ENCODE measurements around the gene SUSD4. TPM values are rescaled to one million over a fixed set of nuclear protein-coding genes. Genes with fewer than 3 reads are reported as not detected.

SUSD4 gene
- polyA plus RNA-seq, 1 of the 3 experiments (the other 2 are of a cell fraction) = 0.31 TPM

- Histone ChIP-seq H3K4me3 (ENCODE audit: low read depth in 2 of 2, low read length in 1 of 2) (no peak overlapping the region), H3K36me3 (replicated peaks in 1 of 2; ENCODE audit: control insufficient read depth in 1 of 2, insufficient read depth in 2 of 2, low read length in 1 of 2) (no peaks in the 10 kb centered on the region), H3K9ac (no peak overlapping the region), H3K27ac (ENCODE audit: low read depth in 2 of 2, low read length in 1 of 2) (no peak overlapping the region), H3K27me3 (ENCODE audit: insufficient read depth) (no peaks in the 10 kb centered on the region; the same call in 1 of the 2 replicates), H2AFZ (ENCODE audit: low read depth) (no peak overlapping the region), H3K4me1 (ENCODE audit: control insufficient read depth in 1 of 2, insufficient read depth in 2 of 2, low read depth in 1 of 2, low read length in 1 of 2) (no peaks in the 10 kb centered on the region; a peak in 1 of 4 replicates), H3K4me2 (no peak overlapping the region), H3F3A (replicated peaks; ENCODE audit: insufficient read depth) (no peaks in the 10 kb centered on the region), H3K9me3 (no peaks in the 10 kb centered on the region), H3K9me2 (no peaks in the 10 kb centered on the region), H4K20me1 (ENCODE audit: insufficient read depth) (no peaks in the 10 kb centered on the region), H3K79me2 (ENCODE audit: insufficient read depth) (no peaks in the 10 kb centered on the region)
- DNase-seq = no peak
- ChIA-PET POLR2A (no interaction called here), CTCF (no interaction called here)
- TF ChIP-seq NFIC (IDR thresholded peaks at IDR 0.05; ENCODE audit: borderline replicate concordance) (no peak), PBX3 (IDR thresholded peaks at IDR 0.05) (no peak), NRF1 (IDR thresholded peaks at IDR 0.05; ENCODE audit: low read depth, low read length) (no peak), FOSL2 (IDR thresholded peaks at IDR 0.05; ENCODE audit: borderline replicate concordance, low read depth) (no peak), MXI1 (IDR thresholded peaks at IDR 0.05; ENCODE audit: low read depth, low read length) (no peak), TCF12 (IDR thresholded peaks at IDR 0.05) (no peak), USF1 (IDR thresholded peaks at IDR 0.05; ENCODE audit: borderline replicate concordance, low read depth) (no peak)
- 28% methylated on average over 5 of the region's 5 CpGs for WGBS (ENCODE audit: low lambda C conversion rate)
These were observed 56.4 kb downstream of the SUSD4 start for GRCh38 chr1:223307544-223307943.

GRCh38 chr1:223304931-223305330 is 59.0 kb downstream of the SUSD4 start:
- no peaks in the 10 kb centered on the region for H3K27me3 ChIP-seq (ENCODE audit: insufficient read depth)
- CTCF ChIA-PET = no interaction called here
- no peak overlapping the region for H3K27ac ChIP-seq (ENCODE audit: low read depth in 2 of 2, low read length in 1 of 2)
- H3K4me1 ChIP-seq (ENCODE audit: control insufficient read depth in 1 of 2, insufficient read depth in 2 of 2, low read depth in 1 of 2, low read length in 1 of 2) = no peaks in the 10 kb centered on the region; a peak in 1 of 4 replicates
- no peak overlapping the region for H3K4me2 ChIP-seq
- DNase-seq = no peak
- 50% methylated on average over 1 of the region's 1 CpG for WGBS (ENCODE audit: low lambda C conversion rate)
- H3K9ac ChIP-seq = no peak overlapping the region
- no peaks in the 10 kb centered on the region for H3K79me2 ChIP-seq (ENCODE audit: insufficient read depth)
- H3K9me3 ChIP-seq = no peaks in the 10 kb centered on the region
- H3F3A ChIP-seq (replicated peaks; ENCODE audit: insufficient read depth) = no peaks in the 10 kb centered on the region
- H3K36me3 ChIP-seq (replicated peaks in 1 of 2; ENCODE audit: control insufficient read depth in 1 of 2, insufficient read depth in 2 of 2, low read length in 1 of 2) = no peaks in the 10 kb centered on the region
- POLR2A ChIA-PET = no interaction called here
- TF ChIP-seq FOXM1 (IDR thresholded peaks at IDR 0.05; ENCODE audit: low read depth) = no peak
- no peak for TF ChIP-seq PBX3 (IDR thresholded peaks at IDR 0.05)
- TF ChIP-seq GABPA (IDR thresholded peaks at IDR 0.05; ENCODE audit: low read depth) = no peak
- TF ChIP-seq MAX (IDR thresholded peaks at IDR 0.05; ENCODE audit: low read depth) = no peak
- no peak for TF ChIP-seq EZH2phosphoT487 (IDR thresholded peaks at IDR 0.05; ENCODE audit: borderline replicate concordance, low read depth)
- no peak for TF ChIP-seq RCOR1 (IDR thresholded peaks at IDR 0.05; ENCODE audit: low read length)
- TF ChIP-seq POLR2AphosphoS5 (IDR thresholded peaks at IDR 0.05; ENCODE audit: low read depth, low read length) = no peak
- TF ChIP-seq NRF1 (IDR thresholded peaks at IDR 0.05; ENCODE audit: low read depth, low read length) = no peak
- TF ChIP-seq JUND (IDR thresholded peaks at IDR 0.05) = no peak
- TF ChIP-seq NFIC (IDR thresholded peaks at IDR 0.05; ENCODE audit: borderline replicate concordance) = no peak
- no peak for TF ChIP-seq MEF2A (IDR thresholded peaks at IDR 0.05; ENCODE audit: borderline replicate concordance, low read depth)
- TF ChIP-seq RFX5 (IDR thresholded peaks at IDR 0.05; ENCODE audit: low read length) = no peak
- TF ChIP-seq FOXJ3 (CRISPR knock-in tag; IDR thresholded peaks at IDR 0.05) = no peak
- no peak for TF ChIP-seq MXI1 (IDR thresholded peaks at IDR 0.05; ENCODE audit: low read depth, low read length)
- TF ChIP-seq ELF1 (IDR thresholded peaks at IDR 0.05) = no peak
- H2AFZ ChIP-seq (ENCODE audit: low read depth) = no peak overlapping the region
- H4K20me1 ChIP-seq (ENCODE audit: insufficient read depth) = no peaks in the 10 kb centered on the region
- no peak overlapping the region for H3K4me3 ChIP-seq (ENCODE audit: low read depth in 2 of 2, low read length in 1 of 2)
- H3K9me2 ChIP-seq = no peaks in the 10 kb centered on the region

Data from SK-N-SH (cell line).